Activated T-cell treated with anti-CD3 and anti-CD28 coated beads, Interleukin-2, amount 50 U/mL, for 1 hour (primary cell): ENCODE measurements around the gene ILDR2.
A peak's percentile ranks its signal among the peaks of the same experiment; 100 is the strongest.

Source experiments
- DNase-seq: peaks from one replicate; pipeline ENCODE4 v3.0.0-alpha.2; 2020

Gene ILDR2

DNA sequence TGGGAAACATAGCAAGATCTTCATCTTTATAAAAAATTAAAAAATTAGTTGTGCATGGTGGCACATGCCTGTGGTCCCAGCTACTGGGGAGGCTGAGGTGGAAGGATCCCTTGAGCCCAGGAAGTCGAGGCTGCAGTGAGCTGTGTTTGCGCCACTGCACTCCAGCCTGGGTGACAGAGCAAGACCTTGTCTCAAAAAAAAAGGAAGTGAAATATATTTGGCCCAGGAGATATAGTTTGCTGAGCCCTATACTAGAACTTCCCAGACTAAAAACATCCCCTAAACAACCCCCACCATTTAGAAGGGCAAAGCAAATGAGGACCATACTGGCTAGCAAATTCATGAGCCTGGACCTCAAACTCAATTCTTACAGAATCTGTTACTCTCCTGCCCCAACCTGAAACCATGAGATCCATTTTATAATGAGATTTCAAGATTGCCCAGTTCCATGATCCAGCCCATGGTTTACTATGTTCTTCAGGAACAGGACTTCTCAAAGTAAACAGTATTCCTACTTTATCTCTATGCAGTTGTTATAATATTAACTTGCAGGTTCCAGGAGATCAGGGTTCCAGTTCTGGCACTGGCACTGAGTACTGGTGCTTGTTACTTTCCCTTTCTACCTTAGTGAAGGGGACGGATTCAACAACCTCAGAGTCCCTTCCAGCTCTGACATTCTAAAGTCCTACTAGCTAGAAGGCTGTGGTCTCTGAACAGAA lies 50.4 kb downstream of the ILDR2 start:
- DNase-seq, result no peak

DNA sequence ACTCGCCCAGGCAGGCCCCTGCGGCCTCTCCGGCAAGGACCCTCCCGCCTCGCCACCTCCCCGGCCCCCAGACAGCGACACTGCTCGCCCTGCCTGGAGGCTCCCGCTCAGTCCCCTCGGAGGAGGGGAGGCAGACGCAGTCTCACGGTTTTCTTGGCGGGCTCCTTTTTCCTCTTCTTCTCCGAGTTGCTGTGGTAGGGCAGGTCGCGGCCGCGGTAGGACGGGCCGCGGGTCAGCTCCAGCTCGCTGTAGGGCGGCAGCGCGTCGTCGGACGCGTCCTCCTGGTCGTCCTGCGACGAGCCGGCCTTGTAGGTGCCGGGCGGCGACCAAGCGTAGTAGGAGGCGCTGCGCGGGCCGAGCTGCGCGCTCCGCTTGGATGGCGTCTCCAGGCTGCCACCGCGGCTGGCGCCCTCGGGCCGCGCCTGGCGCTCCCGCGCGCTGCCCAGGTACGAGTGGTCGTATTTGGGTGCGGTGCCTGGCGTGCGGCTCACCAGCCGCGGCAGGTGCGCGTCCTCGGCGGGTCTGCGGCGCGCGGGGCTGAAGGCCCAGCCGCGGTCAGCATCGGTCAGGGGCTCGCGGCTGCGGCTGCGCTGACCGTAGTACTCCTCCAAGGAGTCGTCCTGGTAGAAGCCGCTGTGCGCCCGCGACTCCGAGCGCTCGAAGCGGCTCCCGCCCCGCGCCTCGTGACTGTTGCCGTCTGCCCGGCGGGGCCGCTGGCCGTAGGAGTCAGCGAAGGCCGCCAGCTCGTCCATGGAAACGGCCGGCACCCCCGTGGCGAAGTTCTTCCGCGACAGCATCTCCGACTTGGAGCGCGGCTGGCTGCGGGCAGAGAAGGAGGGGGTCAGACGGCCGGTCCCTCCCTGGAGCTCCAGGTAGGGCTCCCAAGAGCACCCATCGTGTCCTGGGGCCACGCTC lies 54.5 kb downstream of the ILDR2 start:
- DNase-seq, result no peak

DNA sequence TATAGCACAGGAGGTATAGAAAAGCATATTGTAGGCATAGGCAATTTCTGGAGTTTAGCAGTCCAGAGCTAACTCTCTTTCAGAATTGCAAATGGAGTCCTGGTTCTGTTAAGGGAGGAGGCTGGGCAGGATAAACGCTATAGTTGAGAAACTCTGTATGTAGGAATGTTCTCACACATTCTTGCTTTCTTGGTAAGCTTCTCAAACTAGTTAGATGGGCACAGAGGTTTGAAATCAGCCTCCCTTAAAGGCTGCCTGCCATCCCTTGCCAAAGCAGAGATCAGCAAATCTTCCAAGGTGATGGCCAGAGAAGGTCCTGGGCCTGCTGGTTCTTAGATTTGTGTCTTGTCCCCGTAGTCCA lies 56.4 kb downstream of the ILDR2 start:
- no peak for DNase-seq

DNA sequence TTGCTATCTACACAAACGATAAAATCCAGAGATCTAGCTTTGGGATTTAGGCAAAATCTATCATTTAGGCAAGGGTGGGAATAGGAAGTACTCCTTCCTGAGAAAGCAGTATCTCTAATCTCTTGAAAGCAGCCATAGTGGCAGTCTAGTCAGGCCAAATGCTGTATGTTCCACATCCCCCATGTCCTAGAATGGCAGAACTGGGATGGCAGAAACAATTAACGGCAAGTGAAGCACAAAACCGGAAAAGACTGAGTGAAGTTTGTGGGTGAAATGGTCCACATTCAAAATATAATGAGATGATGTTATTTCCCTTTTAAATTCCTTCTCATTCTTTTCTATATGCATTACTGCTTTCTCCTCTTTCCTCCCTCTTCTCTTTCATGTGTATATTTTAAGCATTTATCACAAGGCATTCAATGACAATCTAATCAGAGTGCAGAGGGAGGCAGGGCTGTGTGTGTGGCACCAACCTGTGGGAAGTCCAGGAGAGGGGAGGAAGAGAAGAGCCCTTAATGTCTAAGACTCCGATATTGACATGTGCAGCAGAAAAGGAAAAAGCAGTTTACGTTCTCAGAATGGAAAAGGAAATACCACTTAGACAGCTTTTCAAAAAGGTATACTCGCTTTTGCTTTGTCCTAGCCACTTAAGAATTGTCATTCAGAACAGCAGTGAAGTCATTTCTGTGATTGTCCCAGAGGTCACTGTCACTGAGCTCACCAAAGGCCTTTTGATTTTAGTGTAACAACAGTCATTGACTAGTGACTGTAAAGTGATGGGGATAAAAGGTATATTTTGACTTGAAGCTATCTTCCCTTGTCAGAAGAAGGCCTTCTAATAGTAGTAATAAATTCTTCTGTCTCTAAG lies 57.0 kb downstream of the ILDR2 start:
- no peak for DNase-seq

DNA sequence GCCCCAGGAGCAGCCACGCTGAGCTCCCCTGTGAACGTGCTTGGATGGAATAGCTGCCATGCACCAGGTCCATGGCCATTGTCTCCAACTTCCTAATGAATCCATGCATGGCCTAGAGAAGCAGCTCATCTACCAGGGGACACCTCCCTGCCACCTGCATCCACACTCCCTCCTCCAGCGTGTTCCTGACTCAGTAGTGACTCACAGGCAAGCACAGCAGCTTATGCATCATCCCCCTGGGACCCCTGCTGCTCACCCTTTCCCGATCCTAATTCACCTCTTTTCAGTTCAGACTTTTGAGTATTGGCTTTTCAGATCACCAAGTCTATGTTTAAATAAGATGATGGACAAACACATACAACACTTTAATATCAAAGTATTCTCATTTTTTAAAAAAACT lies 59.4 kb downstream of the ILDR2 start:
- DNase-seq, result no peak

DNA sequence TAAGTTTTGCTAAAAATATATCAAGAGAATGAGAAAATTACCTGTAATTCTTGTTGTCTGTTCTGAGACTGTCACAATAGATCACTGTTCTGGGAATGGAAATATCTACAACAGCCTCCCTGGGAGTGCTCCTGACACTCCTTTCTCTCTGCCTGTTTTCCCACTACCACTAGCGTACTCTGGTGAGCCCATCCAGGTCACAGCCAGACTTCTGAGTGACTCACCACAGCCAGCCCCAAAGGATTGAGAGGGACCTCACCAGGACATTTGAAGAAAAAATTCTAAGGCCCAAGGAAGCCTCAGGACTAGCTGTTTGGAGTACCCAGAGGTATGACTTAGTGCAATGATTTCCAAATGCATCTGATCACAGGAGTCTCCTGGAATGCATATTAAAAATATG lies 60.3 kb downstream of the ILDR2 start:
- DNase-seq, result no peak

DNA sequence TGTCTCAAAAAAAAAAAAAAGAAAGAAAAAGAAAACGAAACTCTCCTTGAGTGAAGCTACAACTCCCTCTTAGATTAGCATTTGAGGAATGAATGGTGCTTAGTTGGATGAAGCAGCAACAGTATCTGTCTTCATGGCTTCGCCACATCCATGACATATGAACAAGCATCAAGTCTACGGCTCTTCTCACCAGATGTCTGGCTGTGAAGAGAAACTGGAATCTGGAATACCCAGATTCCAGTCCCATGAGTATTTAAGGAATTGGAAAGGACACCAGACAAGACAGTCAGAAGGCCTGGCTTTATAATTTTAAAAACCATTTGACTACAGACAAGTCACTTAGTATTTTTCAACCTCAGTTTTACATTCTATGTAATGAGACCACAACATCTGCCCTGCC lies 61.2 kb downstream of the ILDR2 start:
- DNase-seq, result no peak

DNA sequence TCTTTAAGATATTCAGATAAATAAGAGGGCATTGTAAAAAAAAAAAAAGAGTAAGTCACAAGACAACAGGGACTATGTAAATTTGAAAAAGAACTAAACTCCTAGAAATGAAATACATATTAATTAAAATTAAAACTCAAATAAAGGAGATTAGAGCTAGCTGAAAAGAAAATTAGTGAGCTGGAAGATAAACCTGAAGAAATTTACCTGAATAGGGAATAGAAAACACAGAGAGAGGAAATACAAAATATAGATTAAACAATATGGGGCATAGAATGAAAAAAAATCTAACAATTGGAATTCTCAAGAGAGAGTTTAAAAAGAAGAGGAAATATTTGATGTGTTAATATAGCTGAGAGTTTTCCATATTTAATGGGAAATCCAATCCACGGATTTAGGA lies 63.7 kb downstream of the ILDR2 start:
- DNase-seq, result no peak

DNA sequence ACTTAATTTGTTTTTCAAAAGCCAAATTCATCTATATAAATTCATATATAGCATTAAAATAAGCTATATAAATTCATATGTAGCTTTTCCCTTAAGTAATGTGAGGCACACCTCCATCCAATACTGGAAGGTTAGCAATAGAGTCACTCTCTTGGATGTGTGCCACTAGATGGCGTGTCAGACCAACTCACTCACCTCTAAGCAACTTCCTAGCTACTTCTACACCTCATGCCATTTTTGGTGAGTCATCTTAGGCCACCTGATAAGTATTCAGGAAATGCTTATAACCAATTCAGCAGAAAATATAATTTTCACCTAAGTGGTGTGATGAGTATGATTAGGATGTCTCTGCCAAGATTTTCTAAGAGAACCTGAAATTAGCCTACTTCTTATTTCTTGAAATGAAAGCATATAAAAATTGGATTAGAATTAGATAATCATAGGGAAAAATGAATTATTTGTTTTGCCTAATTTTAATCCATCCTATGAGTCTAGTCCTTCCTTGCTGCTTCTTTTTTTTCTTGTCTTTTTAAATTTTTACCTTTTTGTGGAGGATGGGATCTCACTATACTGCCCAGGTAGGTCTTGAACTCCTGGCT lies 64.8 kb downstream of the ILDR2 start:
- peak; percentile 61 for DNase-seq

DNA sequence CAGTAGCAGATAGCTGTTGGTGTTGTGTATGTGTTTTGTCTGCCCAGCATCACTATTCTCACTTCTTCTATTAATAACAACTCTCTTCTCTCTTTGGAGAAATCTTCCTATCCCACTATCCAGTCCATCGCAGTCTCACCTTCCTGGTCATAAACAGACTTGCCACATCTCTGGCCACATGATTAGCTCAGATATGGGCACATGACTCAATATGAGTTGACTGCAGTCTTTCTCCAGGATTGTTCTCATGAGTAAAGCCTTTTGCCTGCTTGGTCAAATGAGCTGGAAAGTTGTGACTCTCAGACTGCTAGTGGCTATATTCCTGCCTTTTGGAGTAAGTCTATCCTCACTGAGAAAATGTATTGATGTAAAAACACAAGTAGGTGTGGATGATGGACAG lies 66.4 kb downstream of the ILDR2 start:
- no peak for DNase-seq

DNA sequence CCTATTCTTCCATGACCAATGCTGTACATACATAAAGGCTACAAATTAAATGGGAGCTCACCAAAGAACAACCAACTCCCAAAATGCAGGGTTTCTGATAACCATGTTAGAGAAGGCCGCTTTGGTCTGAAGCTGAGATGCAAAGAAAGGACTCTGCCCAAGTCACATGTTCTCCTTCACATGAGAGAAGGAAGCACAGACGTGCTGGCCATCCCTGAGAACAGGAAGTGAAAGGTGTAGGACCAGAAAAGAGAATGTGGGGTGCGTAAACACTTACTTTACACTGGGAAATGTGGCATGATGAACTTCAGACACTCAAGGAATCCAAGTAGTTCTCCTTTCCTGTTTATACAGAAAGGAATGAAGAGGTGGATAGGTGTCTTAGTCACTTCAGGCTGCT lies 67.6 kb downstream of the ILDR2 start:
- DNase-seq, result no peak

DNA sequence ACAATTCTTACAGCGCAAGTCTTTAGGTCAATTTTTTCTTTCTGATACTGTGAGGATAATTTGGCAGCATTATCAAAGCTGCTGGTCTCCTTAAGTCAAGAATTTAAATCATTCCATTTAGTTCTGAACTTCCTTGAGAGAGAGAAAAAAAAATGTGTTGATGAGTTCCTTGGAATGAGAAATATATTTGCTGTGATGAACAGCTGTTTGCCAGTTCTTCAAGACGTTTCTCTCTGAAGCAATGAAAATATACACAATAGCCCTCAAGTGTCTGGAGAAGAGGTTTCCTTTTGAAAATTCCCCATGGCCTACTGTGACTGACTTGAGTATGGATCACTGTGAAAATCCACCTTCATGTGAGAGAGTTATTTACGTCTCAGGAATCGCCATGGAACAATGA lies 68.3 kb downstream of the ILDR2 start:
- no peak for DNase-seq

DNA sequence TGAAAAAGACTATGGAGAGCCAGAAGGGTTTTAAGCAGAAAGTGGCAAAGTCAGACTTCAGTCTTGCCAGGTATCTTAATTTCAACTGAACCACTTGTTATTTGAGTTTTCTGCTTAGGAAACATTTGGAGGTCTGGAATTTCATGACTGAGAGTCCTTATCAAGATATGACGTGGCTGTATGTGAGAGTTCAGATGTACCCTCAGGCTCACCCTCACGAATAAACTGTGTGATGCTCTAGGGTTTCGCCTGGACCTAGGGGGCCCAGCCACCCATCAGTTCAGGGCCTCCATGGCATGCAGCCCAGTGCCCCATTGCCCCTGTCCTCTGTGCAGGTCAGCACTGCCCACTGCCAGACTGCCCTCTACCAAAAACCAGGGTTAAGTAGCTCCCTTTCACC lies 68.7 kb downstream of the ILDR2 start:
- DNase-seq, result no peak

DNA sequence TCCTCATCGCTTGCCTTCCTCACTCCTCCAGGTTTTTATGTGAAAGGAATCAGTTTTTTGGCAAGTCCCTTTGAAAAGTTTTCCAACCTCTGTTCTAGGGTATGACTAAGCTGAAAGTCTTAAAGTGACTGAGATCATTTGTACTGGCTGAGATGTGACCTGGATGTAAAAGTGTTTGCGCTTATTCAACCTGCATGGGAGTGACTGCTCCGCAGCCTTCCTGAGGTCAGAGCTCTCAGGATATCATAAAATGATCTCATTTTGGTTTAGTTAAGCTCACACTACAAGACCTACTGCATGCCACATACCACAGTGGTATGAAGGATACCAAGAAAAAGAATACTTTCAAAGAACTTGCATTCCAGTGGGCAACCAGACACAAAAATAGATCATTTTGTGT lies 69.4 kb downstream of the ILDR2 start:
- no peak for DNase-seq

DNA sequence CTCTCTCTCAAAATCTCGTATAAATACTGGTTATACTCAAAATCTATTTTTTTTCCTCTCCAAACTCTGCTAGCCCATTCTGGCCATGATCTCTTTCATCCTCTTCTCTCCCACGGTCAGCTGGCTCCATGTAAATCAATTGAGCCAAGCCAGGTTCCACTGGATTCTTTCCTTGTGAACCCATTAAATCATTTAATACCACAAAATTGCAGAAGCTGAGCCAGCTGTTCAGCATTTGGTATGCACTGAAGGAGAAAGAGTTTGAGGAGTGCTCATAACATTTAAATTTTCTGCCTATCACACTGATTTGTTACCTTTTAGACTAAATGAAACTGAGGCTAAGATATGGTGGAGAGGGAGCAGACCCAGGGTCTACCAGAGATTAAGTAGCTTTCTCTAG lies 70.2 kb downstream of the ILDR2 start:
- DNase-seq, result no peak

DNA sequence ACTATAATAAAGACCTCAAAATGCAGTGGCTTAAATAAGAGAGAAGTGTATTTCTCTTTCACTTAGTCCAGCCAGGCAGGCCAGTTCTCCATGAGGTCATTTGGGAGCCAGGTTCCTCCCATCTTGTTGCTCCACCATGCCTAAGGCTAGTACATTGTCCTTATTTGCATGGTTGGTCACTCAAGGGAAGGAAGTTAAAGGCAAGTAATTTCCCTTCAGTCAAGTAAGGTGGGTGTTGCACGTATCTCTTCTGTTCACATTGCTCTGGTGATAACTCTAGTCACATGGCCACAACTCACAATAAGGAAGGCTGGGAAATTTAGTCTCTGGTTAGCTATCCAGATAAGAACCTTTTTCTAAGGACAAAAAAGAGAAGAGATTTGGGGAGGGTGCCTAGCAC lies 72.1 kb downstream of the ILDR2 start:
- DNase-seq, result no peak

DNA sequence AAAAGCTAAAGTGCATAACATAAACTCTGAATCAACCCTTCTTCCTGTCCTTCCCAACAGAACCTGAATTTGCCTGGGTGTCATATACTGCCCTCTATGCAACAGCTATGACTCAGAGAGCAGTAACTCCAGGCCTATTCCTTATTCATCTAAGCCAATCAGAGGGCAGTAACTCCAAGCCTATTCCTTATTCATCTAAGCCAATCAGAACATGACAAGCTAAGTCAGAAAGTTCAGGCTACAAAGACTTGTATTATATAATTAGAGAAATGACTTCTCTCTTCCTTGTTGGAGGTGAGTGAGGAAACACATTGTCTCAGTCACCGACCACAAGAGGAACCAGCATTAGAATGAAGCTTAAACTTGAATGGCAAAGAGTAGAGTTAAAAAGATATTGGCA lies 73.1 kb downstream of the ILDR2 start:
- no peak for DNase-seq

DNA sequence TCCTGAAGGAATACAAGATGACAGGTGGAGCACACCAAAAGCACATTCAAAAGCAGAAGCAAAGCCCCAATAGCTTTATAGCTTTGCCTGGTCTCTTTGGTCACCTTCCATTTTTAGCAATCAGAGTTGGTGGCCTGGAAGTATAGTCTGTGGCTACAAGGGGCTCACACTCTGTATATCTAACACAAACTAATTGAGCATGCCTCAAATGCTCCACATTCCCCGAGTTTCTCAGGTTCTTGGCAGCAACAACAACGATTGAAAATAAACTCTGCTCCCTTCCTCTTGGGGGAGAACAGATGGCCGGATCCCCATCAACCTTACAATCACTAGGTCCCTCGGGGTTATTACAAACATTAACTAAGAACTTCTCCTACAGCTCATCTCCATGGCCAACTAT lies 74.4 kb downstream of the ILDR2 start:
- no peak for DNase-seq

DNA sequence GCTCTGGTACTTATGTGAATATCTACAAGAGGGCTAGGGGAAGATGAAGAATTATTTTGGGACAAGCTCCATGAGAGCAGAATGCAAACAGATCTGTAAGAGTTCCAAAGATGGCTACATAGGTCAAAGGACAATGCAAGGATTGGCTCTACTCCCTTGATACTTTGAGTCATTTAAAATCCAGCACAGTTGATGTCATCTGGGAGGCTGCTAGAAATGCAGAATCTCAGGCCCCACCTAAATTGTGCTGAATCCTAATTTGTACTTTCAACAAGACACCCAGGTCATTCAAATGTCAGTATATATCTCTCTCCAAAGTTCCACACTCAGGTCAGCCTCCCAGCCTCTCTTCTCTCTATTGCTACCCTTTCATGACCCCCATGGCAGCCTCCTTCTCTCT lies 75.6 kb downstream of the ILDR2 start:
- DNase-seq, result no peak

DNA sequence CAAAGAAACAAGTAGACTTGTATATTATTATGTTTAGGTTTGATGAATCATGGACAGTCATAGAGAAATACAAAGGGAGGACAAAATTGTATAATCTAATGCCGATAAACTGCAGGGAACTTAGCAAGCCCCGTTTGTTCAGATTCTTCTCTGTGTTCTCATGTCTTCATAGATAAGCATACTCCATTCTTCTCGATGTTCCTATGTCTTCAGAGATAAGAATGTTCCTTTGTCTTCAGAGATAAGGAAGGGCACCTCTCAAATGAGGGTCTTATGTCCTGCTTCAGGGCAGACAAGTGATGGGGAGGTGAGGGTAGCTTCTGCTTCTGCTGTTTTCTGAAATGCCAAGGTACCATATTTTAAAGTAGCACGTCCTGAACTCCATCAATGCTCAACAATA lies 79.6 kb downstream of the ILDR2 start:
- DNase-seq, result no peak

DNA sequence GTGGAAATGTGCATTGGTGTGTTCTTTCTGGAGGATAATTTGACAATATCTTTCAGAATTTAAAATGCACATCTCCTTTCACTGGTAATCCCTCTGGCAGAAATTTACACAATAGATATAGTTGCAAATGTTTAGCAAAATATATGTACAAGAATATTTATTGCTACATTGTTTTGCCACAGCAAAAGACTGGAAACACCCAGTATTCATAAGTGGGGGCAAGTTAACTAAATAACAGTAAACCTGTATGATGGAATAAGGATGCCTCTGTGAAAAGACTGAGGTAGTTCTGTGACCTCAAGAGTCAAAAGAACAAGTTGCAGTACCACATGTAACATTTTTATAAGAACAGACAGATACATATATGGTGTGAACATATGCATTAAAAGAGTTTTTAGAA lies 85.6 kb downstream of the ILDR2 start:
- DNase-seq, result no peak

DNA sequence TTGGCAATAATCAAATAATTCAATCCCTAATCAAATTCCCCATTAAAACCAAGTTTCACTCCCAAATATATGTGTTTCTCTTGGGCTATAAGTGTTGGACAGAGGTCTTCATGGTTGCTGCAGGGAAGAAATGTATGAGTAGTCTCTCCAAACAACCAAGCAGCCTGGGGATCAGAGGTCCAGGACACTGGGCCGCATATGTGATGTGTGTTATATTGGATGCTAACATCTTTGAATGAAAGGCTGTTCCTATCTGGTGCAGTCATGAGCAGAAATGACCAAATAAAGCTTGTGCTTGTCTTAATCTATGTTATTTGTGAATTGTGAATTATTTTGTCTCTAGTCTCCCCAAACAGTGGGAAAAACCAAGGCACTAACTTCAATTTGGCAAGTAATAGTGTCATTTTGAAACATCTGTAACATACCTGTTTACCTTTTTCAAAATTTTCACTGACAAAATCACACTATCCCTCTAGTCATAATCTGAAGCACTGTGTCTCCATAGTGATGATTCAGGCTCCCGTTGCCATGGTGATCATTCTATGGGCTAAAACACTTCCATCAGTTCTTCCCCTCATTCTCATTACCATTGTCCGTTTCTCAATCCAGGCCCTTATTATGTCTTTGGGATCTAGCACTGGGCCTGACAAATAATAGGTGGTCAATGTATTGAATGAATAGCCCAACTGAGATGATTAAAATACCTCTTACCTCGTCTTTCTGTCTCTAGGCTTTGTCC lies 86.8 kb downstream of the ILDR2 start:
- DNase-seq, result no peak

DNA sequence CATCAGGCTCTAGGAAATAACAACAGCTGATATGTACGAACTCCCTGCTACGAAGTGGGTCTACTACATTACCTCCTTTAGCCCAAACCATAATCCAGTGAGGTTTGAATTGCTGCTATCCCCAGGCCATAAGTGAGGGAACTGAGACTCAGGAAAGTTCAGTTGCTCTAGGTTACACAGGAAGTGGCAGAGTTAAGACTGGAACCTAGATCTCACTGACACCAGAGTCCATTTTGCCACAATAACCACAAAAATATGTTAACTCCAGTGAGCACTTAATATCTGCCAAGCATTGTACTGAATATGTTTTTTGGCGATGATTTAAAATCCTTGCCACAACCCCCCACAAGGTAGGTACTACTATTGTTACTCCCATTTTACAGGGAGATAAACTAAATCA lies 90.4 kb downstream of the ILDR2 start:
- no peak for DNase-seq
